PC-9 (cell line): ENCODE measurements around the gene TRAM2. TPM values are rescaled to one million over a fixed set of nuclear protein-coding genes. Genes with fewer than 3 reads are reported as not detected.

Experiments used
- BruUV-seq: library from RNA; stranded (reverse); fragments of 400-500 nt; replicated peaks from 2 replicates; lab custom pipeline; 2021; lab: Mats Ljungman, UMichigan
- CTCF ChIA-PET: fragments of 300-600 bp; sonication (Branson Sonifier 250); formaldehyde crosslinking; loops from one replicate; lab custom pipeline; 2022; ENCODE audit warnings: antibody characterized with exemption; lab: Charles Lee
- POLR2A ChIA-PET: fragments of 300-600 bp; sonication (Branson Sonifier 250); formaldehyde crosslinking; loops from one replicate; lab custom pipeline; 2022; ENCODE audit warnings: antibody characterized with exemption; ENCODE audit not compliant: unreplicated experiment; lab: Charles Lee
- DNase-seq, 2 experiments: peaks; one replicate each; pipeline versions ENCODE4 v3.0.0 to v3.0.0-alpha.2; 2015 to 2022; ENCODE audit warnings: mixed read lengths in 1 of 2
- H2AFZ ChIP-seq: fragments of 200-600 bp; sonication (generic); 2 replicates; pipeline ENCODE4 v1.8.1; 2017; ENCODE audit warnings: antibody characterized with exemption
- H3F3A ChIP-seq: fragments of 200-600 bp; sonication (generic); 2 replicates; pipeline ENCODE4 v1.8.1; 2017; ENCODE audit warnings: antibody characterized with exemption, mild to moderate bottlenecking, low read depth; ENCODE audit not compliant: insufficient read depth
- H3K27ac ChIP-seq: fragments of 200-600 bp; sonication (generic); 2 replicates; pipeline ENCODE4 v1.6.1; 2016; ENCODE audit warnings: mixed run types
- H3K27me3 ChIP-seq: fragments of 200-600 bp; sonication (generic); 2 replicates; pipeline ENCODE4 v1.6.1; 2016; ENCODE audit warnings: low read depth, mixed run types; ENCODE audit not compliant: insufficient read depth
- H3K36me3 ChIP-seq: fragments of 200-600 bp; sonication (generic); 2 replicates; pipeline ENCODE4 v1.6.1; 2016; ENCODE audit warnings: low read depth, mixed run types
- H3K4me1 ChIP-seq: fragments of 200-600 bp; sonication (generic); replicated peaks from 2 replicates; pipeline ENCODE4 v1.6.1; 2016; ENCODE audit warnings: mixed run types; ENCODE audit not compliant: insufficient read depth
- H3K4me2 ChIP-seq: fragments of 200-600 bp; sonication (generic); 2 replicates; pipeline ENCODE4 v1.6.1; 2017; ENCODE audit warnings: mixed run types
- H3K4me3 ChIP-seq: fragments of 200-600 bp; sonication (generic); 2 replicates; pipeline ENCODE4 v1.6.1; 2016; ENCODE audit warnings: mixed run types
- H3K79me2 ChIP-seq: fragments of 200-600 bp; sonication (generic); 2 replicates; pipeline ENCODE4 v1.6.1; 2017; ENCODE audit warnings: low read depth, mixed run types
- H3K9me2 ChIP-seq: fragments of 200-600 bp; sonication (generic); 2 replicates; pipeline ENCODE4 v1.8.1; 2017; ENCODE audit warnings: mild to moderate bottlenecking; ENCODE audit not compliant: insufficient read depth
- H3K9me3 ChIP-seq: fragments of 200-600 bp; sonication (generic); 2 replicates; pipeline ENCODE4 v1.8.1; 2016; ENCODE audit warnings: low read depth; ENCODE audit not compliant: insufficient read depth
- H4K20me1 ChIP-seq: fragments of 200-600 bp; sonication (generic); 2 replicates; pipeline ENCODE4 v1.8.1; 2017; ENCODE audit not compliant: insufficient read depth
- EZH2 ChIP-seq: fragments of 200-600 bp; sonication (generic); IDR thresholded peaks from 2 replicates; pipeline ENCODE4 v1.8.0; 2017; ENCODE audit warnings: antibody characterized with exemption, low read depth
- intact Hi-C: fragments of 100-400 bp; cut with micrococcal nuclease; formaldehyde crosslinking; loops from one replicate; pipeline ENCODE4 v1.10.0; 2022; ENCODE audit not compliant: unreplicated experiment
- total RNA-seq: library from RNA; stranded (reverse); gene quantifications from 2 replicates; pipeline ENCODE4 v1.2.3, GENCODE V29; 2021
- TF ChIP-seq, protein P1 (sequence below): fragments of 200-600 bp; sonication (generic); conservative IDR thresholded peaks from 2 replicates; pipeline ENCODE4 v1.6.1; 2017; ENCODE audit warnings: mixed run types, antibody characterized with exemption, mild to moderate bottlenecking, moderate library complexity

TRAM2 gene
- total RNA-seq, 1 experiment from 2014 or later: 40.9 TPM

DNA sequence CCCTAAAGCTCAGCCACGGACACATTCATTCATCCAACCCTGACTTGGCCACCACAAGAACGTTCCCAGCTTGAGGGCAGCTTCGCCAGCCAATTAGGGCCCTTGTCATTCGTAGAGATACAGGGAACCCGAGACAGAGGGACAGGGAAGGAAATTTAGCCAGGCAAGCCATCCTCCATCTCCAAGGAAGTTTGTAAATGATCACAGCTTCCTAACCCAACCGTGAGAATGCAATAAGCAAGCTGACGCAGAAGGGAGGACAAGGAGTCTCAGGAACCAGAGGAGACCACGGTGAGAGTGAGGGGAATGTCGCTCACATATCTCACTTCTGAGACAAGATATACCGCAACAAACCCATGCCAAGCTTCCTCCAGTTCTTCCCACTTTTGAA, 1.4 kb downstream of the TRAM2 start:
- no peak for DNase-seq
- ChIA-PET POLR2A (interaction anchor here (0.5 kb wide), 1 partner anchor 37 kb away, joined by 3 read pairs; no protein-coding TSS in a partner anchor), CTCF (no interaction called here)
- Histone ChIP-seq H3K9me2 (no peaks in the 10 kb centered on the region), H3K4me1 (peaks cover 34% of the 10 kb centered on the region), H3K27ac (no peak overlapping the region), H3K4me3 (no peak overlapping the region), H3K36me3 (no peaks in the 10 kb centered on the region), H3K9me3 (no peaks in the 10 kb centered on the region), H3K27me3 (no peaks in the 10 kb centered on the region), H3K4me2 (peak overlapping the region; percentile 84), H3K79me2 (peaks cover 48% of the 10 kb centered on the region), H3F3A (no peaks in the 10 kb centered on the region), H2AFZ (no peak overlapping the region), H4K20me1 (no peaks in the 10 kb centered on the region)
- intact Hi-C loops: loop anchor here (1.0 to 5.0 kb wide), 2 partner anchors 87 to 155 kb away; partner anchors contain the start of gene EFHC1
- BruUV-seq: no TSS peak
- TF ChIP-seq, protein P1, sequence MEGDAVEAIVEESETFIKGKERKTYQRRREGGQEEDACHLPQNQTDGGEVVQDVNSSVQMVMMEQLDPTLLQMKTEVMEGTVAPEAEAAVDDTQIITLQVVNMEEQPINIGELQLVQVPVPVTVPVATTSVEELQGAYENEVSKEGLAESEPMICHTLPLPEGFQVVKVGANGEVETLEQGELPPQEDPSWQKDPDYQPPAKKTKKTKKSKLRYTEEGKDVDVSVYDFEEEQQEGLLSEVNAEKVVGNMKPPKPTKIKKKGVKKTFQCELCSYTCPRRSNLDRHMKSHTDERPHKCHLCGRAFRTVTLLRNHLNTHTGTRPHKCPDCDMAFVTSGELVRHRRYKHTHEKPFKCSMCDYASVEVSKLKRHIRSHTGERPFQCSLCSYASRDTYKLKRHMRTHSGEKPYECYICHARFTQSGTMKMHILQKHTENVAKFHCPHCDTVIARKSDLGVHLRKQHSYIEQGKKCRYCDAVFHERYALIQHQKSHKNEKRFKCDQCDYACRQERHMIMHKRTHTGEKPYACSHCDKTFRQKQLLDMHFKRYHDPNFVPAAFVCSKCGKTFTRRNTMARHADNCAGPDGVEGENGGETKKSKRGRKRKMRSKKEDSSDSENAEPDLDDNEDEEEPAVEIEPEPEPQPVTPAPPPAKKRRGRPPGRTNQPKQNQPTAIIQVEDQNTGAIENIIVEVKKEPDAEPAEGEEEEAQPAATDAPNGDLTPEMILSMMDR: no peak
- no peak for TF ChIP-seq EZH2

DNA sequence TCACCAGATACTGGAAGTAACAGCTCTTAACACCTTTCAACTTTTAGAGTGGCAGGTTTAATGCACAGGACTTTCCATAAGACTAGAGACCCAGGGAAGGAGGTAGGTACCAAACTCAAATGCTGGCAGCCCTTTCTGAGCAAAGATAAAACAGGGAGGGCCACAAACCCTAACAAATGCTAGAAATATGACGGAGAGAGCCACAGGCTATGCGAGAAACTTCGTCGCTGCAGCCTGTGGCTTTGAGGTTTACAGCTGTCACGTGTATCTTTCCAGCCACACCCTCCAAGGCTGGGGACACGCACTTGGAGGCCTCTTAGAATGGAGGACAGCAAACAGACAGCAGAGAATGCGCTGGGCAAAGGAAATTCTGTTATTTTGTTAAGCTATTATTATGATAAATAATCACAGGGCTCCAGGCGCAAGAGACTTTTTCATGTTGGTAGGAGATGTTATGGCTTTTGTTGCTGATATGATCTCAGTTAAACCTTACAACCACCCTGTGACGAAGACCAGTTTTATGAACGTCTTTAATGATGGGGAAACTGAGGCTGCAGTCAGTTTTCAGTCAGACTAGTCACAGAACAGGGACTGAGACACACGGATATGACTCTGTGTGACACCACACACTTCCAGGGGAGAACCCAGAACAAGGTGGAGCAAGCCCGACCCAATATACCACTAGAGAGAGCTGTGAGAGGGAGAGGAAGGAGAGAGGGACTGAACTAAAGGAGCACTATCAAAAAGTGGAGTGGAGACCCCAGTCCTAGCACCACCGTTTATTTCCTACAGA, 2.0 kb downstream of the TRAM2 start:
- Histone ChIP-seq H3K4me3 (no peak overlapping the region), H2AFZ (no peak overlapping the region), H3K9me3 (no peaks in the 10 kb centered on the region), H3K79me2 (peaks cover 52% of the 10 kb centered on the region), H3K9me2 (no peaks in the 10 kb centered on the region), H3K4me2 (peak overlapping the region; percentile 84), H3K4me1 (peaks cover 34% of the 10 kb centered on the region), H4K20me1 (no peaks in the 10 kb centered on the region), H3K27me3 (no peaks in the 10 kb centered on the region), H3F3A (no peaks in the 10 kb centered on the region), H3K36me3 (no peaks in the 10 kb centered on the region), H3K27ac (no peak overlapping the region)
- CTCF ChIA-PET: no interaction called here
- POLR2A ChIA-PET: no interaction called here
- no peak for DNase-seq
- TF ChIP-seq, protein P1: no peak
- no peak for TF ChIP-seq EZH2
- intact Hi-C loops: loop anchor here (1.0 to 5.0 kb wide), 2 partner anchors 87 to 155 kb away; partner anchors contain the start of gene EFHC1
- BruUV-seq: no TSS peak

DNA sequence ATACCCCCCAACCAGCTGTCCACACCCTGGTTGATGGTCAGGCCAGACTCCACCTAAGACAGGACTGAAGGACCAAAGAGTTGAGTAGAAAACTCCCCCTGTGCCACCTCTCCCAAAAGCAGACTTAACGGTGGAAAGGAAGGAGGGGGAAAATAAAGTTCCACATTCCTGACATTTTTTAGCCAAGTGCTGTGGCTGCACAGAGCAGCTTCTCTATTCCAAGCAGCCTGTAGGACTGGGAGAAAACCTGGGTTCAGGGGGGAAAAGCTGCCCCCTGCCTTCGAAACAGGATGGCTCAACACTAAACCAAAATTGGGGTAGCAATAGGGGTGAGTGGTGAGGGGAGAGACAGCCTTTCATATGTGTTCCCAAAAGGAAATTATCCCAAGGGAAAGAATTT, 3.6 kb downstream of the TRAM2 start:
- H3K4me3 ChIP-seq: no peak overlapping the region
- H3K36me3 ChIP-seq: no peaks in the 10 kb centered on the region
- H3F3A ChIP-seq: no peaks in the 10 kb centered on the region
- H3K4me1 ChIP-seq: peaks cover 39% of the 10 kb centered on the region
- H3K9me2 ChIP-seq: no peaks in the 10 kb centered on the region
- peak overlapping the region; percentile 35; the same call in 1 of the 2 replicates for H3K4me2 ChIP-seq
- ChIA-PET CTCF (interaction anchor here (0.6 kb wide), 1 partner anchor 10 kb away, joined by 9 read pairs; no protein-coding TSS in a partner anchor), POLR2A (no interaction called here)
- intact Hi-C loops: no loop called here
- H3K27ac ChIP-seq: no peak overlapping the region
- TF ChIP-seq, protein P1: no peak
- no peak for TF ChIP-seq EZH2
- H3K79me2 ChIP-seq: peaks cover 67% of the 10 kb centered on the region
- no peaks in the 10 kb centered on the region for H4K20me1 ChIP-seq
- no peak for DNase-seq
- H2AFZ ChIP-seq: no peak overlapping the region
- no peaks in the 10 kb centered on the region for H3K9me3 ChIP-seq
- BruUV-seq: no TSS peak
- H3K27me3 ChIP-seq: no peaks in the 10 kb centered on the region
